DLD1 (cell line): ENCODE measurements around the gene RBM34.
"Not testable (repeated sequence)": the region's sequence is repeated elsewhere in the genome, so short reads cannot be mapped to it uniquely, and the experiment has no call there.

Experiments
- in situ Hi-C: cut with HindIII; loops from 2 replicates; pipeline ENCODE4 v1.10.0; 2017; ENCODE audit warnings: low sequenced_read_pairs

RBM34 gene, protein sequence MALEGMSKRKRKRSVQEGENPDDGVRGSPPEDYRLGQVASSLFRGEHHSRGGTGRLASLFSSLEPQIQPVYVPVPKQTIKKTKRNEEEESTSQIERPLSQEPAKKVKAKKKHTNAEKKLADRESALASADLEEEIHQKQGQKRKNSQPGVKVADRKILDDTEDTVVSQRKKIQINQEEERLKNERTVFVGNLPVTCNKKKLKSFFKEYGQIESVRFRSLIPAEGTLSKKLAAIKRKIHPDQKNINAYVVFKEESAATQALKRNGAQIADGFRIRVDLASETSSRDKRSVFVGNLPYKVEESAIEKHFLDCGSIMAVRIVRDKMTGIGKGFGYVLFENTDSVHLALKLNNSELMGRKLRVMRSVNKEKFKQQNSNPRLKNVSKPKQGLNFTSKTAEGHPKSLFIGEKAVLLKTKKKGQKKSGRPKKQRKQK

DNA sequence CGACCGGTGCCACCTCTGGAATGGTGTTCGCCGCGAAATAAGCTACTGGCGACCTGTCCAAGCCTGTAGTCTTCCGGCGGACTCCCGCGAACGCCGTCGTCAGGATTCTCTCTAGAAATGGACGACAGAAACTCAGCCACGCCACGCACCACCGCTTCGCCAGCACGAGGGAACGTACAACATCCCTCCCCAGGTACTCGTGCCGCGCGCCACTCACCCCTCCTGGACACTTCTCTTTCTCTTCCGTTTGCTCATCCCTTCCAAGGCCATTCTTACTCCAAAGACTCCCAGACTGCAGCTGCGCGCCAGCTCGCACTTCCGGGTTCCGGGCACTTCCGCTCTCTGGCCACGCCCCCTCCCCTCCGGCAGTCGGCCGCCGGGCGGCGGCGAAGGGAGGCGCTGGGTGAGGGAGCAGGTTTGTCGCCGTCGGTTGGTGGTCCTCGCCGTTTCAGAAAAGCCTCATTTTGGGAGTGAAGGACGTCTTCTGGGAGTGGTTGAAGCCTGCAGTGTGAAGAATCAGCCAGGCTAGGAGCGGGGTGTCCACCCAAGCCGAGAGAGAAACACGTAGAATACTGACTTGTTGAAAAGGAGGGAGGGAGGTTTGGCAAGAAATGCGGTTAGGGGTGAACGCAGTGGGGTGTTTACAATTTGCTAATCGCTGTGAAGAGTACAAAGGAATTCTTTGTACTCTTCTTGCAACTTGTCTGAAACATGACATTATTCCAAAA is at the start of gene RBM34:
RBM34 (minus strand) TSS at position 294 of the 728 bp plus-strand sequence; CDS start at position 270, 24 bp downstream.
- in situ Hi-C loops: no loop called here

DNA sequence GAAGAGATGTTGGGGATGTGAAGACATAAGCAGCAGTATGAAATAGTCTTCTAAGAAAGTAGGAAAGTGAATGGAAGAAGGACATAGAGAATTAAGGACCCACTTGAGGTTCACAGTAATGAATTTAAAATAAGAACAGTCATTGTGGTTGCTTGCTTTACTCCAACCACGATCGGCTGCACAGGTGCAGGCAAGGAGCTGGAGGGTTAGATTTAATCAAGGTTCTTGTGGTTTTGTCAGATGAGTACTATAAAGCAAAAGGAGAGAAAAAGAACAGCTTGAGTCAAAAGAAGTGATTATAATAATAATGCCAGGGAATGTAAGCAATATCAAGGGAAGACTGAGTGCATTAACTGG is 46.1 kb upstream of the RBM34 start:
- in situ Hi-C loops: no loop called here

DNA sequence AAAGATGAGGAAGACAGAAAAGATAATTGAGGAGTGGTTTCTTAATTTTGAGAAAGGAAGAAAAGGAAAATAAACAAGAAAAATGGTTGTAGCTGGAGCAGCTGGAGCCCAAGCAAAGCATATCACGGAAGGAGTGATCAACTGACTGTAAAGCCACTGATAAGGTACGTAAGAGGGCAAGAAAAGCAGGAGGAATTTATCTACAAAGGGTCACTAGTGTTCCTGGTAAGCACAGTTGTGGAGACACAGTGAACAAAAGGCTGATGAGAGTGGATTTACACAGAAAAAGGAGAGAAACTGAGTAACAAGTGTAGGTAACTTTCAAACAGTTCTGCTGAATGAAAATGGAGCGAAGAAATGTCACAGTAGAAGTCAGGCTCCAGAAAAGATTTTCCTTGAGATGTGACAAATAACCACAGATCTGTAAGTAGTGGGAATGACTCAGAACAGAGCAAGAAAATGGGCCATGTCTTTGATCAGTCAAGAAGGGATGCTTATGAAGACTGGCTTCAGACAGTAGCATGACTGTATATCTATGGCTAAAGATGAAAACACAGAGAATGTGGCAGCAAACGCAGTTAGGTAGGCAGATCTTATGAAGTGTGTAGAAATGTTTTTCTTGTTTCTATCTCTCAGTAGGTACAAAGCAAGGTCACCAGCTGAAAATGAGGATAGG is 45.6 kb upstream of the RBM34 start:
- in situ Hi-C loops: no loop called here

DNA sequence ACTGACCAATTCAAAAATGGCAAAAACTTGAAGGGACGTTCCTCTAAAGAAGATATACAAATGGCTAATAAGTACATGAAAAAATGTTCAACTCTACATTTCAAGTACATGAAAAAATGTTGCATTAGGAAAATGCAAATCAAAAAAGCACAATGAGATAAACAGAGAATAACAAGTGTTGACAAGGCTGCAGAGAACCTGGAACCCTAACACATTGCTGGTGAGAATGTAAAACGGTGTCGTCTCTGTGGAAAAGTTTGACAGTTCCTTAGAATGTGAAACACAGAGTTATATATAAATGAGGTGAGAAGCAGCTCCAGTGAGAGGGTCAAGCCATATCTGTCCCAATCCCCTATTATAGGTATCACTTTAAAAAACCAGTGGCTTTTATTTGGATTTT is 44.6 kb upstream of the RBM34 start:
- in situ Hi-C loops: no loop called here

DNA sequence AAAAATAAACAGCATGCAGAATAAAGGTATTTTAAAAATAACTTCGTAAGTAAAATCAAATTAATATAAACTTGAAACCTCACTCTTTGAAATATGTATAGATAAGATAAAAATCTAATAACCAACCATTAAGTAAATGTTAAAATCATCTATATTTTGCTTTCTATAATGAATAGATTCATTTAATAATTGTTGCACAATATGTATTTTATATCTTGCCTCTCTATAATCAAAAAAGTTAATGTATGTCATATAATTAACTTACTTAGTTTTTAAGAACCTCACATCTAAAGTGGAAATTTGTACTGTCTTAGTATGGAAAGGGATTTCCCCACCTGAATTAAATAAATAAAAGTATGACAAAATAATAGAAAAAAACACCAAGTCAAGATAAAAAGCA is 42.4 kb upstream of the RBM34 start:
- in situ Hi-C loops: no loop called here

DNA sequence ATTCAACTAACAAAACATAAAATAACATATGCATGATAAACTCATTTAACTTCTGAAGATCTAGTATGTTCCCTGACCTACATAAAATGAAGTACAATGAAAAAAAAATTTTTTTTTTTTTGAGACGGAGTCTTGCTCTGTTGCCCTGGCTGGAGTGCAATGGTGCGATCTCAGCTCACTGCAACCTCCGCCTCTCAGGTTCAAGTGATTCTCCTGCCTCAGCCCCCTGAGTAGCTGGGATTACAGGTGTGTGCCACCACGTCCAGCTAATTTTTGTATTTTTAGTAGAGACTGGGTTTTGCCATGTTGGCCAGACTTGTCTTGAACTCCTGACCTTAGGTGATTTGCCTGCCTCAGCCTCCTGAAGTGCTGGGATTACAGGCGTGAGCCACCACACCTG is 41.4 kb upstream of the RBM34 start:
- in situ Hi-C loops: not testable (repeated sequence)

DNA sequence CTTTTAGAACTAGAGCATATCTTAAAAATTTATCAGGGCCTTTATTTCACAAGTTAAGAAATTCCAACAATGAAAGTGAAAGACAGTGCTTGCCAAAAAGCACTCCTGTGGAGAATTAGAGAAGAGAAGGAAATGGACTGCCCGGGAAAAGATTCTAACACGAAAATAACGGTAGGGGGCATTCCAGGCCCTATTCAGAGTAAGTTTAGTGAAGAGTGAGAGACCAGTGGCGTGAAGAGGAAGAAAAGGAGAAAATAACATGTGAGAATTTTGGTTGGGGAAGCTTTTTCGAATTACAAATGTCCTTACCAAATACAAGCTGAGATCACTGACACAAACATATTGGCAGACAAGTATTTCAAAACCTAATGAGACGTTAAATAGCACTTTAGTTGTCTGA is 38.4 kb upstream of the RBM34 start:
- in situ Hi-C loops: no loop called here

DNA sequence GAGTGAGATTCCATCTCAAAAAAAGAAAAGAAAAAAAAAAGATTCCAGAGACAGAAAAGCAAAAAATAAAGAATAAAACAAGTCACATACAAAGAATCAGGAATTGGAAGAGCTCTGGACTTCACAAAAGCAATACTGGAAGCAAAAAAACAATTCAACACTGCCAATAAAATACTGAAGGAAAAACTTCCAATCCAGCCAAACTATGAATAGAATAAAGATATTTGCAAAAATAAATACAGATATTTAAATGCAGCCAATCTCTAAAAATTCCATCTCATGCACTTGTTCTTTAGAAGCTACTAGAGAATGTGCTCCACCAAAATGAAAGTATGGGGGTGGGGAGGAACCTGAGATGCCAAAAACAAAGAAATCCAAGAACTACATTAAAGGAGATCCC is 29.4 kb upstream of the RBM34 start:
- in situ Hi-C loops: no loop called here

DNA sequence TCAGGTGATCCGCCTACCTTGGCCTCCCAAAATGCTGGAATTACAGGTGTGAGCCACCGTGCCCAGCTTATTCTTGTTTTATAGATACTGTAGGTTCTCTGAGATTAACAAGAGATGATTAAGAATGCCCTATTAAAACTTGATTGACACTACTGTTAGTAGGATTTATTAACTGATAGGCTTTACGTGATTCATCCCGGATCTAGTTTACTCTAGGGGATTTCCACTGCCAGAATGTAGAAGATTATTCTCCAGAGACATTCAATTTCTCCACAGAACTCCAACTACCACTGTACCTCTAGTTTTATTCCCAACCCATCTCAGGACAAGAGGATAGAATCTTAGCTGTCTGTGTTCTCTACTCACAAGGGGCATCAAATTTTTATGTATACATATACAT is 26.3 kb upstream of the RBM34 start:
- in situ Hi-C loops: no loop called here

DNA sequence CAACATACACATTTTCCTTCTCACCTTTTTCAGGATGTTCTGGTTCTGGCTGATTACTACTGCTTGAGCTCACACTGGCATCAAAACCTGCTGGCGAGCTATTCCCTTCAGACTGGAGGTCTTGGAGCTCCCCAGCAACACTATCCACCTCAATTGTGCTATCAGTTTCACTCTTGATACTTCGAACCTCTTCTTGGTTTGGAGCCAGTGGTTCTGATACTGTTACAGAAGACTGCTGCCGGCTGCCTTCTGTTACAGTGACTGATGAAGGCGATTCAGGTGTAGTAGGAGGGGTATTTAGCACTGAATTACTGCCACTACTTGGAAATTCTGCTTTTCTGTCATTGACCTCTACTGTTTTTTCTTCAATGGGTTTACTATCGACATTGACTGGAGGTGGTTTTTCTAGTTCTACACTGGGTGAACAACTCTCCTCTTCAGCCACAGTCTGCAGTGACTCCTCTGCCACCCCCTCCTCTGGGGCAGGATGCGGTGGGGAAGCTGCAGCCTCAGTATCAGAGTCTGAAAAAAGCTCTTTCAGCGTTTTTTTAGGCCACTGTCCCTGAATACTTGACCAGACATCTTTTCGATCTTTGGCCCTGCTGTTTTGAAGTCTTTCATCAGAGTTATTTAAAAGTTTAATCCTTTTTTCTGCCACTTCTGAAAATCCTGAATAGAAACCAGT is 20.7 kb upstream of the RBM34 start:
- in situ Hi-C loops: no loop called here

DNA sequence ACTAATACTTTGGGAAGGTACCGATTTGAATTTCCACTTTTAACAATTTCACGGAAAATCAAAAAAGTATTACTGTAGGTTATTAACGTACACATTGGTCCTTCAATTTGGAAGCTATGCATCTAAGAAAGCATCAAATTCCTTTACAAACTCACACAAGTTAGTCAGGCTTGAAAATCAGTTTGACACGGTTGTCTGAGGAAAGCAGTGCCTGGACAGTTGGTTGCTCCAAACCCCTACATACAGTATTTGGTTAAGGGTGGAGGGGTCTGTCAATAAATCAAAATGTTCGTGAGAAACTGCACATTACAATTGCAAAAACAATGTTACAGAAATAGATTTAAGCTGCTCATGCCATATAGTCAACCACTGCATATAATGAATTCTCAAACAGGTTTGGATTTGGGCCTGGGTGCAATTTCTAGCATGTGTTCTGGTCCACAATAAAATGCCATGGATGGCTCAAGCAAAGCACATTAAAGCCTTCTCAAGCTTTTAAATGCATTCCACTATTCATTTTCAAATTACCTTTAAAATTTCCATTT is 19.9 kb upstream of the RBM34 start:
- in situ Hi-C loops: no loop called here

DNA sequence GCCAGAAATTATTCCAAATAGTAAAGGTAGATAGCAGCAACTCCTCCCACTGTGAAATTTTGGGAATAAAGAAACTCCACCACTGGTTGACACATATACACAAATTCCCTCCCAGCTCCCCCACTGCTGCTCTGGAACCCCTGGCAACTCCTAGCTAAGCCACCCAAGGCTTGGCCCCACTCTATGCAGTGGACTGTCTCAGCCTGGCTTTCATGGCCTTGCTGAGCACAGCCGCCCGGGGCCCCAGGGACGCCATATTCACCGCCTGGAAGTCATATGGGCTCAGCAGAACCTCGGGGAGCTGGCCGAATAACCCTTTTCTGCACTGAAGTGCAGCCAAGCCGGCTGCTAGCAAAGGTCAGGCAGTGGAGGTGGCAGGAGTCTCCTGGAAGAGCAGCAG is 15.4 kb upstream of the RBM34 start:
- in situ Hi-C loops: no loop called here

DNA sequence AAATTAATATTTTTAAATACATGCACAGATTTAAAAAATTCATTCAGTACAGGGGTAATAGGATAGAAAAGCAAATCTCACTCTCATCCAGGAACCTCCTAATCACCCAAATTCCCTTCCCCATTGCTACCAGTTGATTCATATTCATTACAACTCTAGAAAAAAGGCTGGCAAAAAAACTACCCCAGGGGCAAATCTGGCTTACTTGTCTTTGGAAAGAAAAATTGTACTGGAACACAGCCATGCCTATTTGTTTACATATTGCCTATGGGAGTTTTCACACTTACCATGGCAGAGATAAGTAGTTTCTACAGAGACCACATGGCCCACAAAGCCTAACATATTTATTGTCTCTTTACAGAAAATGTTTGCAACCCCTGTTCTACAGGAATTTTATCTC is 8.9 kb upstream of the RBM34 start:
- in situ Hi-C loops: no loop called here

DNA sequence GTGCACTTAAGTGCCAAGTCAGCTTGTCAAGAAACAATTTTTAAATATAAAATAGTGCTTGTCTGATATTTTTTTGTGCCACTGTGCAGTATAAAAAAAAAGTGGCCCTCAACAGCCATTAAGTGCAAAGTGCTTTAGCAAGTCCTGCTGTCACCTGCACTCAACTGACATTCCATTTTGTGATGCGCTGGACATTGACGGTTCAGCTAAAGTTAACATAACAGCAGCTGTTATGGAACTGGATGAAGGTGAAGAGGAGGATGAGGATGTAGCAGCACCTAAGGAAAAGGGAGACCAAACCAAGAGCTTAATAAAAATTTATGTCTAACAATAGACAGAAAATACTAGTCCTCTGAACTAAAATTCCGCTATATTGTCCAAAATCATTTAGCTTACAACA is 7.3 kb upstream of the RBM34 start:
- in situ Hi-C loops: no loop called here

DNA sequence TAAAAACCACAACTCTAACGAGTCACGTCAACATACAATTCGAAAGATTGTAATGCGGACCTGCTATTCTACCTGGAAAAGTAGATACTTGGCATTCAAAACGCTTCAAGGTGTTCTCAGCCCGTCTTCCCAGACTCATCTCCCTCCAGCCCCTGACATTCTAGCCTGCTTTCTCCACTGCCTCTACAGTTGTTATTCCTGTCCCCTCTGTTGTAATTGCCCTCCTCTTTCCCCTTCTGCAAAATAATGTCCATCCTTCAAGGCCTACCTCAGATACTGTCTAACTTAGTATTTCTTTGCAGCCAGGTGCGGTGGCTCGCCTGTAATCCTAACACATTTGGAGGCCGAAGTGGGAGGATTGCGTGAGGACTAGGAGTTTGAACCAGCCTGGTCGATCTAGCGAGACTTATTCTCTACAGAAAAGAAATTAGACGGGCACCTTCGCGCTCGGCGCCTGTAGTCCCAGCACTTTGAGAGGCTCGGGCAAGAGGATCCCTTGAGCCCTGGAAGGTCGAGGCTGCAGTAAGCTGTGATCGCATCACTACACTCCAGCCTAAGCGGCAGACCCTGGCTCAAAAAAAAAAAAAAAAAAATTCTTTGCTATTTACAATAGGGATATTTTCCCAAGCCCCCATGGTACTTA is 756 bp upstream of the RBM34 start:
- in situ Hi-C loops: no loop called here

DNA sequence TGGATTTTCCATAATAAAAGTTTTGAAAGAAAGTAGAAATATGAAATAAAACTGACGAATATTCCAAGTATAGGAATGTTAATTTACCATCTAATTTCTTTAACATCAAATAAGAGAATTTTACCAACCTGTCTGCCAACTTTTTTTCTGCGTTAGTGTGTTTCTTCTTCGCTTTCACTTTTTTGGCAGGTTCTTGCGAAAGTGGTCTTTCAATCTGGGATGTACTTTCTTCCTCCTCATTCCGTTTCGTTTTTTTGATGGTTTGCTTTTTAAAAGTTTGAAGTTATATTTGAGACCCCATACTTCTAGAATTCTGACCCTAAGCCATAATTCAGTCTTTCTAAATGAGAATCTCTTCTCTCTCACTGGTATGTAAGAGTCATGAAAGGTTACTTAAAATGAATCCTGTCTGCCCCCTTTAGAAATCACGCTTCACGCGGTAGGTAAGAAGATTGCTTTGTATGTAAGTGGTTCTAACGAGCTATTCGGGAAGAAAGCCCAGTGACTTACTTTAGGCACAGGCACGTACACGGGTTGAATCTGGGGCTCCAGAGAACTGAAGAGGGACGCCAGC is 580 bp downstream of the RBM34 start:
- in situ Hi-C loops: no loop called here

DNA sequence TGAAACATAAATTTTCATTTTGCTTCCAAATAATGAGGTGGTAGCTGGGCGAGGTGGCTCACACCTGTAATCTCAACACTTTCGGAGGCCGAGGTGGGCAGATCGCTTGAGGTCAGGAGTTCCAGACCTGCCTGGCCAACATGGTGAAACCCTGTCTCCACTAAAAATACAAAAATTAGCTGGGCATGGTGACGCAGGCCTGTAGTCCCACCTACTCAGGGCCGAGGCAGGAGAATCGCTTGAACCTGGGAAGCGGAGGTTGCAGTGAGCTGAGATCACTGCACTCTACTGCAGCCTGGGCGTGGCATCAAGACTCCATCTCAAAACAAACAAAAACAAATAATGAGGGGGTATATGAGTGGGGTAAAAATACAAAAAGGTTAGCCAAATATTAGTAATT is 1.1 kb downstream of the RBM34 start:
- in situ Hi-C loops: not testable (repeated sequence)

DNA sequence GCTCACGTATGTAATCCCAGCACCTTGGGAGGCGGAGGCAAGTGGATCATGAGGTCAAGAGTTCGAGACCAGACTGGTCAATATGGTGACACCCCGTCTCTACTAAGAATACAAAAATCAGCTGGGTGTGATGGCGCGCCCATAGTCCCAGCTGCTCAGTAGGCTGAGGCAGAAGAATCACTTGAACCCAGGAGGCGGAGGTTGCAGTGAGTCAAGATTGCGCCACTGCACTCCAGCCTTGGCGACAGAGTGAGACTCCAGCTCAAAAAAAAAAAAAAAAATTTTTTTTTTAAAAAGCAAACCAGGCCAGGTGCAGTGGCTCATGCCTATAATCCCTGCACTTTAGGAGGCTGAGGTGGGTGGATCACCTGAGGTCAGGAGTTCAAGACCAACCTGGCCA is 1.8 kb downstream of the RBM34 start:
- in situ Hi-C loops: not testable (repeated sequence)

DNA sequence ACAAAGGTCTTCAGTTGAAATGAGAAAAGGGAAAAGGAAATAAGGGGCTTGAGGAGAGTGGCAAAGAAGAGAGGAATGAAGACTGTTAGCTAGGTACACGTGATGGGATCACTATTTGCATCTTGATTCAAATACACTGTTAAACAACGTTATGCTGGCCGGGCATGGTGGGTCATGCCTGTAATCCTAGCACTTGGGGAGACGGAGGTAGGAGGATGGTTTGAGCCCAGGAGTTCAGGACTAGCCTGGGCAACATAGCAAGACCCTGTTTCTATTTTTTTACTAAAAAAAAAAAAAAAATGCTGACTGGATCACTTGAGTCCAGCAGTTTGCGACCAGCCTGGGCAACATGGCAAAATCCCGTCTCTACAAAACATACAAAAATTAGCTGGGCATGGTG is 2.4 kb downstream of the RBM34 start:
- in situ Hi-C loops: no loop called here

DNA sequence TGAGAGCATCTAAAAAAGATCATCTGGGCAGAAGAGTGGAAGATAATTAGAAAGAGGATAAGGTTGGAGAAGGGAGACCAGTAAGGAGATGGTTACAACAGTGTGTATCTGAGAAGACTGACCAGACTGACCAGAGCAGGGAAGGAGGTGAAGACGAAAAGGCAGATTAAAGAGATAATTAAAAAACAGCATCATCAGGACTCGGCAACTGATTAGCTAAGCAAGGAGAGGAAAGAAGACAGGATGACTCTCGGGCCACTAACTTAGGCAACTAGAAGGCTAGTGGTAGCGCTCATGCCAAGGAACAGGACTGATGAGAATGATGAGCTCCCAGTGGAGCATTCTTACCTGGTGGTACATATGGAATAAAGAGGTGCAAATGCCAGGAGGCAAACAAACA is 3.9 kb downstream of the RBM34 start:
- in situ Hi-C loops: no loop called here
